ENCODE results near the gene SLC9C1.

- TF ChIP-seq, protein P1, sequence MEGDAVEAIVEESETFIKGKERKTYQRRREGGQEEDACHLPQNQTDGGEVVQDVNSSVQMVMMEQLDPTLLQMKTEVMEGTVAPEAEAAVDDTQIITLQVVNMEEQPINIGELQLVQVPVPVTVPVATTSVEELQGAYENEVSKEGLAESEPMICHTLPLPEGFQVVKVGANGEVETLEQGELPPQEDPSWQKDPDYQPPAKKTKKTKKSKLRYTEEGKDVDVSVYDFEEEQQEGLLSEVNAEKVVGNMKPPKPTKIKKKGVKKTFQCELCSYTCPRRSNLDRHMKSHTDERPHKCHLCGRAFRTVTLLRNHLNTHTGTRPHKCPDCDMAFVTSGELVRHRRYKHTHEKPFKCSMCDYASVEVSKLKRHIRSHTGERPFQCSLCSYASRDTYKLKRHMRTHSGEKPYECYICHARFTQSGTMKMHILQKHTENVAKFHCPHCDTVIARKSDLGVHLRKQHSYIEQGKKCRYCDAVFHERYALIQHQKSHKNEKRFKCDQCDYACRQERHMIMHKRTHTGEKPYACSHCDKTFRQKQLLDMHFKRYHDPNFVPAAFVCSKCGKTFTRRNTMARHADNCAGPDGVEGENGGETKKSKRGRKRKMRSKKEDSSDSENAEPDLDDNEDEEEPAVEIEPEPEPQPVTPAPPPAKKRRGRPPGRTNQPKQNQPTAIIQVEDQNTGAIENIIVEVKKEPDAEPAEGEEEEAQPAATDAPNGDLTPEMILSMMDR (IDR thresholded peaks at IDR 0.05): no peak
- no peak for TF ChIP-seq POLR2A (IDR thresholded peaks at IDR 0.05)
- no peak for TF ChIP-seq EP300 (IDR thresholded peaks at IDR 0.05)
These were observed 60.9 kb downstream of the SLC9C1 start for GRCh38 chr3:112233083-112233482.

Data from sigmoid colon (tissue), 4 donors.